CD4-positive, alpha-beta T cell treated with Interleukin-6 for 4 hours (primary cell): ENCODE measurements around the gene NFIC.

ENCODE experiments used
- DNase-seq: peaks from one replicate; pipeline ENCODE4 v3.0.0-alpha.2; 2020; ENCODE audit warnings: mixed read lengths

The NFIC gene

GRCh38 chr19:3359919-3360420, 6.4 kb upstream of the NFIC start:
- DNase-seq = peak; percentile 52

GRCh38 chr19:3360421-3361383, 5.7 kb upstream of the NFIC start:
- peak; percentile 84 for DNase-seq

DNA sequence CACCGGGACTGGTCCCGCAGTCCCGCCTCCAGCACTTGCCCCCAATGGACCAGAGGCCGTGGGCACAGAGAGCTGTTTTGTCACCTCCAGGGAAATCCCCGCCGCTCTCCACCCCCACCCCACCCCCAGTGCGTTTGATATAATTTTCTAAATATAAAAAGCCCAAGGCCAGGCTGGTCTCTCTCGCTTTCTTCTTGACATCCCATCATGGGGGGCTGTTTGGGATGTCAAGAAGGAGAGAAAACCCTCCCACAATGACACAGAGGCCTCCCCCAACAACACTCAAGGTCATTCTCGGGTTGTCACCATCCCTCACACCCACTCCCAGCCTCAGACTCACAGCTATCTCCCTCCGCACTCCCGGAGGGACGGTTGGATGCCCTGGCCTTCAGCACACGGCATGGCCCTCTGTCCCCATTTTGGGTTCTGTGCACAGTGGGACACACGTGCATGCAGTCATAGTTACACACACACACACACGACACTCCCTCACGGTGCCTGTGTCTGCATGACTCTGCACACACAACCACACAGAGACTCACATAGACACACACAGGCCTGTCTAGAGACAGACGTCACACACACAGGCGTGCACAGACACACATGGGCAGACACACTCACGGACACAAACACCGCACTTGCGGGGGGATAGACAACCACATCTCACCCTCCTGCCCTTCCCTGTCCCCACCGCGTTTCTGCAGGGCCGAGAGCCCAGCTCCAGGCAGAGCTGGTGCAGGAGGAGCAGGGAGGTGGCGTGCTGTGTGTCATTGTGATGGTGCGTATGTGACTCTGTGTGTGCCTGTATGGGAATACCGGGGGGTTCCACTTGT, 4.8 kb upstream of the NFIC start:
- no peak for DNase-seq

DNA sequence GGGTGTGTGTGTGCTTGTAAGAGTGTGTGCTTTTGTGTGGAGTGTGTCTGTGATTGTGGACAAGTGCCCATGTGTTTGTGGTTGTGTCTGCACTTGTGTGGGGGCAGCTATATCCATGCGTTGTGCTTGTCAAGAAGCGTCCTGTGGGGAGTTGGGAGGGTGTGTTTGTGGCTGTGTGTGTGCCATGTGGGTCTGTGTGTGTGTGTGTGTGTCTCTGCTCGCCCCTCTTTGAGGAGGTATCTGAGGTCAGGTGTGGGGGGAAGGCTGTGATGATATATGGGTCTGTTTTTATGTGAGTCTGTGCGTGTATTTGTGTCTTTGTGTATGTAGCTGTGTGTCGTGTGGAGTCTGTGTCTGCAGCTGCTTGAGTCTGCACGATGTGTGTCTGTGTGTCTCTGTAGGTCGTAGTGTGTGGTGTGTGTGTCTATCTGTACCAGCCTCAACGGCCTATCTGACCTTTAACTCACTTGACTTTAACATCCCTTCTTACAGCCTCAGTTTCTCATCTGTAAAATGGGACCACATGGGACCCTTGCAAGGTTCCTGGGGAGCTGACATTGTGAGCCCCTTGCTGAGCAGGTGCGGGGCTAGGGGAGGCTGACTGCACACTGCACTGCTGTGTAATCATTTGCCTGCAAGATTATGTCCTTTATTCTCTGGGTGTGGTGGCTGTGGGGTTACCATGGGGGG, 4.0 kb upstream of the NFIC start:
- no peak for DNase-seq

DNA sequence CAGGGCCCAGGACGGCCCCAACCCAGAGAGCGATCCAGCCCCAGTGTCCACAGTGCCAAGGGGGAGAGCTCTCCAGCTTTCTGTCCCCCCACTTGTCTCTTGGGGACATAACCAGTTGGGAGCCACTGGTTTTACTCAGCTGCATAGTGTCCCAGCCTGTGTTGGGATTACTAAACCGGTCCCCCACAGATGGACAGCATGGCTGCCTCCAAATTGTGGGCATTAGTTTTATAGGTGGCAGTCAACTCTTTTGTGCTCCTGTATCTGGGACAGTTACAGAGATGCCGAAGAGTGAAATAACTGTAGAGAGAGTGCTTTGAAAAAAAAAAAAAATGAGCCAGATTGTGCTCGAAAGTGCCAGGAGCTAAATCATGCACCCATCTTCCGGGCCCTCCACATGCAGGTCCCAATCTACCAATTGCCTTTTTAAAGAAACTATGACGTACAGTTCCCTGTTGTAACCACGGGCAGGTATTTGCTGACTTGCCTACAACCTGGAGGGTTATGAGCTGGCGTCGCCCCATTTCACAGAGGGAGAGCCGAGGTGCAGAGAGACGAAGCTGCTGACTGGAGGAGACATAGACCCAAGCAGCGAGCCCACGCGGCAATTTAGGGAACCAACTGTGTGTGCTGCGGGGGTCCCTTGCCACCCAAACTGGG, 2.4 kb upstream of the NFIC start:
- DNase-seq = no peak

DNA sequence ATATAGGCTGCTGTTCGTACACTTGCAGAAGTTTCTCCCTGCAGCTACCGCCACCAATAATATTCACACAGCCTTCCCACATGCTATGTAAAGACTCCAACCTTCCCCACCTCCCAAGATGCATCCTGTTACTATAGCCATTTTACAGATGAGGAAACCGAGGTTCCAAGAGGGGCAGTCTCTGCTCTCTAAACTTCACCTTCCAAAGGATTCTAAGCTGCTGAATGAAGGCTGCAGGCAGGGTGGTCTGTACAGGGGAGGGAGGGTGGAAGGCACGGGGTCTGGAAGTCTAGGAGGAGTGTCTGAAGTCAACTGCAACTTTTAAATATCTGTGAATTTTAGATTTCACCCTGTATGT, 1.9 kb upstream of the NFIC start:
- no peak for DNase-seq

DNA sequence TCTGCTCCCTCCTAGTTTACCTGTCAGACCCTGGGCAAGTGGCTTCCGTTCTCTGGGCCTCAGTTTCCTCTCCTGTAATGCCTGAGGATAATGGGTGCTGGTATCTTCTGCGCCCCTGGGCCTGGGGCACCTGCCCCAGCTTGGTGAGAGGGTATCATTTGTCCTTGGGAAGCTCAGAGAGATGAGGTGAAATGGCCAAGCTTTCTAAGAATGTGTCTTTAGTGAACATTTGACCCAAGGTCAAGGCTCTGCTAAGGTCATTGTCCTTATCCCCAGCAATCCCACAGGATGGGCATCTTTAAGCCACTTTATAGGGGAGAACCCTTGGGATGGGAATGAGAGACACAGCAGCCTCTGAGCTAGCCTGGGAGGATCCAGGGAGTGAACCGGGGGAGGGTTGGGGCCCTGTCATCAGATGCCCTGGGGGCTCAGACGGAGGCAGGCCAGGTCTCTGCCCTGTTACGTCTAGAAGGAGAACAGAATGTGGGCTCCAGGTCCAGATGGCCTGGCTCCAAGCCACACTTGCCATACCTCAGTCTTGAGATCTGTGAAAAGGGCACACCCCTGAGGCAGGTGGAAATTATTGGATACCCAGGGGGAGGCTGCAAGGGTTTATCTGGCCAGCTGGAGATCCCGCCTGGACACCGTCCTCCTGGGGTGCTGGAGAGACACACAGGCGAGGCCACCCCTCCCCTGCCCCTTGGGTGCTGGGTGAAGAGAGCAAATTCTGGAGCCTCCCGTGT, 1.1 kb upstream of the NFIC start:
- no peak for DNase-seq

DNA sequence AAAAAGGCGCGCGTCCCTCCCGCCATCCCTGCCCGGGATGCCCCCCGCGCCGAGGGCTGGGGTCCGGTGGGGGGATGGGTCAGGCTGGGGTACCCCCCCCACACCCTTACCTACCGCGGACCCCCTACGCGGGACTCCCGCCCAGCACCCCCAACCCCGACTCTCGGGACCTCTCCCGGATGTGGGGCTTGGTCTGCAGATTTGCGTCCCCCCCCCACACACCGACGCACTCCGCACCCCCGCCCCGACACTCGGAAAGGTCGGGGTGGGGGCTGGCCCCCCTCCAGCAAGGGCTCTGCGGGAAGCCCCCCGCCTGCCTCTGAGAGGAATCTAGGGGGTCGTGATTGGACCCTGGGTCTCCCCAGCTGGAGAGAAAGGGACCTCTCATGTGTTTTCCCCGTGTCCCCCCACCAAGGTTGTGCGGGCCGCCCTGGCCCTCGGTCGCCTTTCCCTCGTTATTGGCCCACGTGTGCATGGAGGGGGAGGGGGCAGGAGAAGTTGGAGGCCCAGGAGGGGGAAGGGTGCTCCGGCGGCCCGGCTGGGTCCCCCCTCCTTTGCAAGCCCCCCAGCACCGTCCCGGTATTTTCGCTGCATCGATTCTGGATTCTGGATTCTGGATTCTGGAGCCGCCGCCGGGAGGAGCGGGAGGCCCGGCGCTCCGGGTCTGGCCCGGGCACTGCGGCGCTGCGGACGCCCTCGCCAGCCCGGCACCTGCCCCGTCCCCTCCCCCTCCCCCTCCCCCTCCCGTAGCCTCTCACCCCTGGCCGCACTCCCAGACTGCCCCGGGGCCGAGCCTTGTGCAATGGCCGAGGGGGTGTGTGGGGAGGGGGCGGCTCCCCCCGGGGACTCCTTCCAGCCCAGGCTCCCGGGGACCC, 607 bp downstream of the NFIC start:
- peak; percentile 34 for DNase-seq

DNA sequence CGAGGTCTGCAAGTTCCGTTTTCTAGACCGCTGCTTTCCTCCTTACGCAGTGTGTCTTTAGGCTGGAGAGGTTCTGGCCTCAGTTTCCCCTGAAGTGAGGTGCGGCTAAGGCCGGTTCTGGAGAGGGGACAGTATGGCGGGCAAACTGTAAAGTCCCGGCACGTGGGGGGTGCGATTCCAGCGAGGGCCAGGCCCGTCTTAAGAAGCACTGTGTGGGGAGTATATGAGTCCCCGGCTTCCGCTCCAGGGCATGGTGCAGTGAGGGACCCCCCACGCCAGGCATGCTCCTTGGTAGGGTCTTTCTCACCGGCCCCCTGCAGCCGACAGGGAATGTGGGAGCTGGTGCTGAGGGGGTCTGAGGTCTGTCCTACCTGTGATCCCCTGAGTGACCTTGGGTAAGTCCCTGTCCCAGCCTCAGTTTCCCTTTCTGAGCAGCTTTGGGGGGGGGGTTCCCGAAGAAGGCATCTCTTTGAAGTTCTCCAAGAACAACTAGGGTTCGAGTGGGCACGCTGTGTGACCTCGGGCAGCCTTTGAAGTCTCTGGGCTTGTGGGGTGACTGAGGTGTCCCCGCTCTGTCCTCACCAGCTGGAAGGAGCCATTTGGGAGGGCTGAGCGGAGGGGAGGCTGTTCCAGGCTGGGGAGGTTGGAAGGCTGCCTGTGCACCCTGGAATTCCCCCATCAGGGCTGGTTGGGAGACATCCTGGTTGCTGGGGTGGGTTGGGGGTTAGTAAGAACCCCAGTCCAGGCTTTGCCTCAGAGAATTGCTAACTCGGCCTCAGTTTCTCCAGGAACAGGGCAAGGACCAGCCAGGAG, 1.5 kb downstream of the NFIC start:
- no peak for DNase-seq

DNA sequence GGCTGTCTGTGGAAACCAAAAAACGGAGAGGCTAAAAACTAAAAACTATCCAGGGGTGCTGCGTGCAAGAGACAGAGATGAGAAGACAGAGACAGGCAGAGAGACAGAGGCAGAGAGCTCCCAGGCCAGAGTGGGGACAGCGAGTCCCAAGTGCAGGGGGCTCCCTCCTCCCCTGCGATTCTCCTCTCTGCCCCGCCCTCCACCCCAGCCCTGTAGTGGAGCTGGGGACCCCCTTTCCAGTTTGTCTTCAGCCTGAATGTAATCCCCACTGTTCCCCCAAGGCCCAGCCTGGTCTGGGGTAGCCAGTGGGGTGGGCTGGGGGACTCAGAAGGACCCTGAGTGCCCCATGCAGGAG, 2.0 kb downstream of the NFIC start:
- DNase-seq = no peak

GRCh38 chr19:3368848-3369336, 2.5 kb downstream of the NFIC start:
- no peak for DNase-seq

DNA sequence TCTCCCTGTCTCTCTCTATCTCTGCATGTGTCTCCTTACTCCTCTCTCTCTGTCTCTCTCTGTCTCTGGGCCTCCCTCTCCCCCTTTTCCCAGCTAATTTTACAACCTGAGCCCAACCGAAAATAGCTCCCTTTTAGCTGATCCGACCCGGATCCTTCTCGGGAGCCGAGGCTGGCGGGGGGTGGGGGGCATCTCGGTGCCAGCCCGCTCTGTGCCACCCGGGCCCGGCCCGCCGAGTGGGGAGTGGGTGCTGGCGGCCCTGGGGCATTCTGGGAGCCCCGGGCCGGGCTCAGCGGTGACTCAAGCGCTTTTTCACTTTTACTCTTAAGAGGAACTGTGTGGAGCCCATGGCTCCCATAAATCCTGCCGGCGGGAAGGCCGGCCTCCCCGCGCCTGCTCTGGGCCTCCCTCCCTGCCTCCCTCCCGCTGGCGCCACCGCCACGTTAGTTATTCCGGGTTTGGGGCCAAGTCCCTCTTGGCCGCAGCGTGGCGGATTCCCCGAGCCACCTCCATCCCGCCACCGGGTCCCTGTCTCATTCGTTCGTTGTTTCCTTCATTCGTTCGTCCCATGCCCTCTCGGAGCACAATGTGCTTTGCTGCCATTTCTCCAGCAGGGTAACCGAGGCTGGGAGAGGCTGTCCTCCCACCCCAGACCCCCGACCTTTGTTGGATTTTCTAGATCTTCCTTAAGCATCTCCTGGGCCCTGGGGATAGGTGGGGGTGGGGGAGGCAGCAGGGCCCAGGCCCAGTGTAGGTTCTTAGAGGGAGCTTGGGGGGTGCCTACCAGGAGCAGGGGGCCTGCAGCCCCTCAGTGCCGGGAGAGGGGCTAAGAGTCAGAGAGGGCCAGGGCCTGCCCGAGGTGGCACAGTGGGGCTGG, 3.2 kb downstream of the NFIC start:
- DNase-seq = no peak

GRCh38 chr19:3370214-3370720, 3.9 kb downstream of the NFIC start:
- DNase-seq = no peak

GRCh38 chr19:3370728-3371591, 4.6 kb downstream of the NFIC start:
- DNase-seq = no peak

- DNase-seq = no peak
Observed at GRCh38 chr19:3372413-3372812, 6.0 kb downstream of the NFIC start.

- no peak for DNase-seq
Observed at GRCh38 chr19:3373971-3374368, 7.6 kb downstream of the NFIC start.

DNA sequence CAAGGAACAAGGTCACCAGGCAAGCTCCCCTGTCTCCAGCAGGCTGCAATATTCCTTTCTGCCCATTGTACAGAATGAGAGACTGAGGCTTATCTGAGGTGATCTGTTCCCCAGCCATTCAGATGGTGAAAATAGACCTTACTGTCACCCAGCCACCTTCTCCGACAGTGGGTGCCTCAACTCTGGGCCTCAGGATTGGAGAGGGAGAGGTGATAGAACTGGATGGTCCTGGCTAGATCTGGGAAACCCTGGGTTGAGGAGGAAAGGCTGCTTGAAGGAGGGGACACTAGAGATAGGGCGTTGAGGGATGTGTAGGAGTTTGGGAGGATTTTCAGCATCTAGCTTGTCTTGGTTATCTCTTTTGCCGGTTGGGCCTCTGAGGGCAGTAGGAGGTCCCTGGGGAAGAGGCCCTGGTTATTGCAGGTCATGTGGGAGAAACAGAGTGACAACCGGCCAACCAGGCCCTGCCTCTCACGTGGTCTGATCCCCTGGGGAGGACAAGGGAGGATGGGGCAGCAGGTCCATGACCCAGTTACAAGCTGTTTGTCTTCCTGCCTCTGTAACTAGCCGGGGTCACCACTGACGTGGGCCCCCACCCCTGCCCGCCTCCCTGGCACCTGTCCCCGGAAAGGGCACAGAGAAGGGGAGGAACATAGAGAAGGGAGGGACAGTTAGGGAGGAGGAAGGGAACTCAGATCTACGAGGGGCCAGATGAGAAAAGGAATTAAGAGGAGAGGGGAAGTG, 8.2 kb downstream of the NFIC start:
- no peak for DNase-seq
